Activated CD4-positive, alpha-beta T cell treated with anti-CD3 and anti-CD28 coated beads for 4 hours (primary cell): ENCODE data around the gene ZNF107.
"Not testable (repeated sequence)": the region's sequence is repeated elsewhere in the genome, so short reads cannot be mapped to it uniquely, and the experiment has no call there.

Experiments
- DNase-seq, 2 donors: peaks; one replicate each; pipeline ENCODE4 v3.0.0-alpha.2; 2020

Gene ZNF107

GRCh38 chr7:64651203-64651602 lies 14.7 kb upstream of the ZNF107 start:
- no peak for DNase-seq

- DNase-seq: no peak
These were observed 14.2 kb upstream of the ZNF107 start for GRCh38 chr7:64651632-64652165.

GRCh38 chr7:64653721-64654401 lies 12.1 kb upstream of the ZNF107 start:
- DNase-seq: no peak

GRCh38 chr7:64654796-64655548 lies 11.0 kb upstream of the ZNF107 start:
- no peak for DNase-seq

GRCh38 chr7:64655811-64656210 lies 10.1 kb upstream of the ZNF107 start:
- DNase-seq: no peak

- DNase-seq: no peak
These were observed 9.4 kb upstream of the ZNF107 start for GRCh38 chr7:64656489-64656888.

GRCh38 chr7:64662091-64662490 lies 3.8 kb upstream of the ZNF107 start:
- DNase-seq: not testable (repeated sequence)

- no peak for DNase-seq
These were observed 724 bp downstream of the ZNF107 start for GRCh38 chr7:64666663-64667050.

- no peak for DNase-seq
These were observed 1.4 kb downstream of the ZNF107 start for GRCh38 chr7:64667311-64667710.

GRCh38 chr7:64672414-64672813 lies 6.5 kb downstream of the ZNF107 start:
- DNase-seq: no peak

GRCh38 chr7:64685091-64685490 lies 19.2 kb downstream of the ZNF107 start:
- no peak for DNase-seq

- no peak for DNase-seq
These were observed 19.8 kb downstream of the ZNF107 start for GRCh38 chr7:64685741-64686140.

- DNase-seq: peak in 1 of 2 donors; percentile 8
These were observed 20.7 kb downstream of the ZNF107 start for GRCh38 chr7:64686493-64687184.

GRCh38 chr7:64687249-64687648 lies 21.3 kb downstream of the ZNF107 start:
- DNase-seq: no peak

- DNase-seq: no peak
These were observed 23.1 kb downstream of the ZNF107 start for GRCh38 chr7:64688988-64689387.

GRCh38 chr7:64691831-64692230 lies 25.9 kb downstream of the ZNF107 start:
- no peak for DNase-seq

- not testable (repeated sequence) for DNase-seq
These were observed 31.9 kb downstream of the ZNF107 start for GRCh38 chr7:64697863-64698262.

- DNase-seq: no peak
These were observed 40.8 kb downstream of the ZNF107 start for GRCh38 chr7:64706625-64707292.

- DNase-seq: not testable (repeated sequence)
These were observed 52.0 kb downstream of the ZNF107 start for GRCh38 chr7:64717896-64718295.

GRCh38 chr7:64729089-64729848 lies 63.3 kb downstream of the ZNF107 start:
- DNase-seq: no peak

- no peak for DNase-seq
These were observed 67.8 kb downstream of the ZNF107 start for GRCh38 chr7:64733550-64734240.

- DNase-seq: no peak
These were observed 70.6 kb downstream of the ZNF107 start for GRCh38 chr7:64736575-64736974.
